MG63 (cell line): ENCODE data around the gene DHX15. TPM values are rescaled to one million over a fixed set of nuclear protein-coding genes. Genes with fewer than 3 reads are reported as not detected.
"Not testable (repeated sequence)": the region's sequence is repeated elsewhere in the genome, so short reads cannot be mapped to it uniquely, and the experiment has no call there.

Source experiments
- DNase-seq: peaks from one replicate; pipeline ENCODE4 v3.0.0-alpha.2; 2020
- H3K27me3 ChIP-seq: fragments of 250-450 bp; sonication (Bioruptor Pico); 2 replicates; pipeline ENCODE4 v1.5.1; 2020; ENCODE audit warnings: mild to moderate bottlenecking, moderate library complexity
- H3K36me3 ChIP-seq: fragments of 250-450 bp; sonication (Bioruptor Pico); 2 replicates; pipeline ENCODE4 v1.5.1; 2020; ENCODE audit warnings: mild to moderate bottlenecking, moderate library complexity
- H3K4me3 ChIP-seq: fragments of 250-450 bp; sonication (Bioruptor Pico); 2 replicates; pipeline ENCODE4 v1.5.1; 2020; ENCODE audit warnings: mild to moderate bottlenecking, moderate library complexity
- H3K9me3 ChIP-seq: fragments of 250-450 bp; sonication (Bioruptor Pico); 2 replicates; pipeline ENCODE4 v1.5.1; 2020; ENCODE audit warnings: mild to moderate bottlenecking, moderate library complexity
- total RNA-seq: library from RNA; depleted of rRNA; stranded (reverse); fragments of >200 nt; shearing (Covaris generic); gene quantifications from 2 replicates; pipeline ENCODE4 v1.2.3, GENCODE V29; 2014; ENCODE audit warnings: low replicate concordance

The DHX15 gene
- total RNA-seq, 1 experiment from 2014 or later: 197 TPM

GRCh38 chr4:24517676-24518075, 66.7 kb downstream of the DHX15 start:
- Histone ChIP-seq H3K9me3 (no peaks in the 10 kb centered on the region), H3K4me3 (no peak overlapping the region), H3K36me3 (peaks cover 43% of the 10 kb centered on the region), H3K27me3 (no peaks in the 10 kb centered on the region)
- no peak for DNase-seq

DNA sequence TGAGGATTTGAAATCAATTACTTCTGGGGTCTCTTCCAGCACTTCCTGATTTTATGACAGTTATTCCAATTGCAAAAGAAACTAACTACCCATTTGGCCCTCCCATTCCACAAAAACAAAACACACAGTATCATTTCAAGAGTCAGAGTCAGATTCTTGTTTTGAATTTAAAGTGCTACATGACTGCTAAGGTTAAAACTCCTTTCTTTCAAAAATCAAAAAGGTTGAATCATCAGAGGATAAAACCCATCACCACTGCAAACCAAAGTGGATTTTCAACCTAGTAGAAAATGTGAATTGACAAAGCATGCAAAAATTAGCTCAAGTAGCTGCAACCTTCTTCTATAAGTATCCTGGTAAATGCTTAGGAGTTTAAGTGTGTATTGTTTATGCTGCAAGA, 67.4 kb downstream of the DHX15 start:
- H3K9me3 ChIP-seq: no peaks in the 10 kb centered on the region
- H3K27me3 ChIP-seq: no peaks in the 10 kb centered on the region
- no peak overlapping the region for H3K4me3 ChIP-seq
- DNase-seq: no peak
- peaks cover 39% of the 10 kb centered on the region for H3K36me3 ChIP-seq

- H3K36me3 ChIP-seq: peaks cover 36% of the 10 kb centered on the region
- no peaks in the 10 kb centered on the region for H3K9me3 ChIP-seq
- no peak overlapping the region for H3K4me3 ChIP-seq
- DNase-seq: no peak
- H3K27me3 ChIP-seq: no peaks in the 10 kb centered on the region
These were observed 68.7 kb downstream of the DHX15 start for GRCh38 chr4:24515698-24516097.

- peaks cover 31% of the 10 kb centered on the region for H3K36me3 ChIP-seq
- no peaks in the 10 kb centered on the region for H3K9me3 ChIP-seq
- H3K4me3 ChIP-seq: no peak overlapping the region
- no peaks in the 10 kb centered on the region for H3K27me3 ChIP-seq
- DNase-seq: no peak
These were observed 69.5 kb downstream of the DHX15 start for GRCh38 chr4:24514808-24515207.

DNA sequence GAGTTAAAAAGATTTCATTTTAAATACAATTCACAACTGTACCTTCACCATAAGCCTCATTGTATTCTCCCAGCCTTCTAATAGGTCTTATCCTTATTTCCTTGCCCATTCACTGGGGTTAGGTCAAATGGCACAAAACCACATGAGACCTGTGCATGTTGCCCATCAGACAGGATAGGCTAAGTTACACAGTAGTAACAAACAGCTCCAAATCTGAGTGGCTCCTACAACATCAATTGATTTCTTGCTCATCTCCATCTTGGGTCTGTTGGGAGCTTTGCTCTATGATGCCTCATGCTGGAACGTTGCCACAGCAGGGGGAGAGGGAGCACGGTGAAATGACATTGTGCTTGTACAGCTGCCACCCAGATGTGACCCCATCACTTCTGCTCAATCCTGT, 70.6 kb downstream of the DHX15 start:
- Histone ChIP-seq H3K36me3 (peaks cover 23% of the 10 kb centered on the region), H3K9me3 (no peaks in the 10 kb centered on the region), H3K27me3 (no peaks in the 10 kb centered on the region), H3K4me3 (no peak overlapping the region)
- no peak for DNase-seq

GRCh38 chr4:24511371-24512063, 72.8 kb downstream of the DHX15 start:
- H3K9me3 ChIP-seq: no peaks in the 10 kb centered on the region
- no peak for DNase-seq

DNA sequence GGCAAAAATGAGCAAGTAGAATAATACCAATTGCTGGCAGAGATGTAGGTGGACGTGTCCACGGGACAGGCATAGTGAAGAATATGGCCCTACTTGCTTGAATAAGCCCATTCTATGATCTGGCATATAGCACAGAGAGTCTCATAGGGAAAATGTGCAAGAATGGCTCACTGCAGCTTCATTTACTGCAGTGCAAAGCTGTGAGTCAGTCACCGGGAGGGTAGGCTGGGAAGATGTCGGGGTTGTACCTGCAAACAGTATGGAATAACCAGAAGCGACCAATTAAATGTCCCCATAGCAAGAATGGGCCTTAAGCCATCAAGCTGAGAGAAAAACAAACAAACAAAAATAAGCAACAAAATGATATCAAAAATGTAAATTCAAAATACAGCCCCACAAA, 74.3 kb downstream of the DHX15 start:
- Histone ChIP-seq H3K27me3 (no peaks in the 10 kb centered on the region), H3K36me3 (peaks cover 3% of the 10 kb centered on the region), H3K4me3 (no peak overlapping the region), H3K9me3 (no peaks in the 10 kb centered on the region)
- no peak for DNase-seq

More at GRCh38 chr4:24511371-24512063, 72.8 kb downstream of the DHX15 start:
- H3K36me3 ChIP-seq: peaks cover 6% of the 10 kb centered on the region
- H3K4me3 ChIP-seq: no peak overlapping the region
- H3K27me3 ChIP-seq: no peaks in the 10 kb centered on the region

DNA sequence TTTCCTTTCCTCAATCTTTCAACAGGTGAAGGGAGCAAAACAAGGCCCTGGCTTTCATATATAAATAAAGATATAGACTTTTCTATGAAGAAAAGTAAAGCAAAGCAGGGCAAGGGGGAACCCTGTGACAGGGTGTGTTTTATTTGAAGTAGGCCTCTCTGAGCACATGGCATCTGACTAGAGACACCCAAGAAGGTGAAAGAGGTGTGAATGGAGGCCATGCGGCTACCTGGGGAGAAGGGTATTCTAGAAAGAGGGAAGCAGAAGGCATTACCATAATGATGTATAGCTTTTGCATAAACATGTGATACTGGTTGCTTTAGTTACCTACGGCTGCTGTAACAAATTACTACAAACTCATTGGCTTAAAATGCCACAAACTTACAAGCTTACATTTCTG, 75.8 kb downstream of the DHX15 start:
- H3K27me3 ChIP-seq: no peaks in the 10 kb centered on the region
- H3K4me3 ChIP-seq: no peak overlapping the region
- H3K9me3 ChIP-seq: no peaks in the 10 kb centered on the region
- no peaks in the 10 kb centered on the region for H3K36me3 ChIP-seq
- DNase-seq: no peak

DNA sequence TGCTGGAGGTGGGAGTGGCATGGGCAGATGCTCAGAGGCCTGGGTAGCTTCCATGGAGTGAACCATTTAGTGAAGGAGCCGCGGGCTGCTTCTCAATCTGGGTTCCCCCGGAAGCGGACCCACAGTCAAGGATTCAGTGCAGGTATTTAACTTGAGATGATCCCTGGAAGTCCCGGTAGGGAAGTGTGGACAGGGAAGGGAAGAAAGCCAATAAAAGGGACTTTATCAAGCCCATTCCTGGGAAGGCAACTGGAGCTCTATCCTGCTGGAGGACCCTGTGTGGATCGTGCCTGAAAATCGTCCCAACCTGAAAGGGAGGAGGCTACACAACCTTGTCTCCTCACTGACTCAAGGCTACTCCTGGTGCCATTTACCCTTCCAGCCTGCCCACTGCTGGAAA, 76.9 kb downstream of the DHX15 start:
- Histone ChIP-seq H3K27me3 (no peaks in the 10 kb centered on the region), H3K36me3 (no peaks in the 10 kb centered on the region), H3K9me3 (no peaks in the 10 kb centered on the region), H3K4me3 (no peak overlapping the region)
- DNase-seq: no peak

DNA sequence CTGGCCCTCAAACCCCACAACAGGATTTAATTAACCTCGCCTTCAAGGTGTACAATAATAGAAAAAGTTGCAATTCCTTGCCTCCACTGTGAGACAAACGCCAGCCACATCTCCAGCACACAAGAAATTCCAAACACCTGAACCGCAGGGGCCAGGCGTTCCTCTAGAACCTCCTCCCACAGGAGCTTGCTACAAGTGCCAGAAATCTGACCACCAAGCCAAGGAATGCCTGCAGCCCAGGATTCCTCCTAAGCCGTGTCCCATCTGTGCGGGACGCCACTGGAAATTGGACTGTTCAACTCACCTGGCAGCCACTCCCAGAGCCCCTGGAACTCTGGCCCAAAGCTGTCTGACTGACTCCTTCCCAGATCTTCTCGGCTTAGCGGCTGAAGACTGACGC, 81.3 kb downstream of the DHX15 start:
- not testable (repeated sequence) for H3K36me3 ChIP-seq, H3K9me3 ChIP-seq, DNase-seq, H3K27me3 ChIP-seq, H3K4me3 ChIP-seq

GRCh38 chr4:24497221-24497620, 87.1 kb downstream of the DHX15 start:
- Histone ChIP-seq H3K9me3 (no peaks in the 10 kb centered on the region), H3K4me3 (no peak overlapping the region), H3K27me3 (no peaks in the 10 kb centered on the region), H3K36me3 (no peaks in the 10 kb centered on the region)
- DNase-seq: no peak

GRCh38 chr4:24496597-24496996, 87.8 kb downstream of the DHX15 start:
- Histone ChIP-seq H3K36me3 (no peaks in the 10 kb centered on the region), H3K9me3 (no peaks in the 10 kb centered on the region), H3K4me3 (no peak overlapping the region), H3K27me3 (no peaks in the 10 kb centered on the region)
- no peak for DNase-seq

- no peaks in the 10 kb centered on the region for H3K36me3 ChIP-seq
- DNase-seq: no peak
- no peaks in the 10 kb centered on the region for H3K27me3 ChIP-seq
- no peaks in the 10 kb centered on the region for H3K9me3 ChIP-seq
- no peak overlapping the region for H3K4me3 ChIP-seq
These were observed 89.0 kb downstream of the DHX15 start for GRCh38 chr4:24495388-24495787.

GRCh38 chr4:24489870-24490269, 94.5 kb downstream of the DHX15 start:
- Histone ChIP-seq H3K9me3 (no peaks in the 10 kb centered on the region), H3K4me3 (no peak overlapping the region), H3K36me3 (no peaks in the 10 kb centered on the region), H3K27me3 (no peaks in the 10 kb centered on the region)
- DNase-seq: no peak

DNA sequence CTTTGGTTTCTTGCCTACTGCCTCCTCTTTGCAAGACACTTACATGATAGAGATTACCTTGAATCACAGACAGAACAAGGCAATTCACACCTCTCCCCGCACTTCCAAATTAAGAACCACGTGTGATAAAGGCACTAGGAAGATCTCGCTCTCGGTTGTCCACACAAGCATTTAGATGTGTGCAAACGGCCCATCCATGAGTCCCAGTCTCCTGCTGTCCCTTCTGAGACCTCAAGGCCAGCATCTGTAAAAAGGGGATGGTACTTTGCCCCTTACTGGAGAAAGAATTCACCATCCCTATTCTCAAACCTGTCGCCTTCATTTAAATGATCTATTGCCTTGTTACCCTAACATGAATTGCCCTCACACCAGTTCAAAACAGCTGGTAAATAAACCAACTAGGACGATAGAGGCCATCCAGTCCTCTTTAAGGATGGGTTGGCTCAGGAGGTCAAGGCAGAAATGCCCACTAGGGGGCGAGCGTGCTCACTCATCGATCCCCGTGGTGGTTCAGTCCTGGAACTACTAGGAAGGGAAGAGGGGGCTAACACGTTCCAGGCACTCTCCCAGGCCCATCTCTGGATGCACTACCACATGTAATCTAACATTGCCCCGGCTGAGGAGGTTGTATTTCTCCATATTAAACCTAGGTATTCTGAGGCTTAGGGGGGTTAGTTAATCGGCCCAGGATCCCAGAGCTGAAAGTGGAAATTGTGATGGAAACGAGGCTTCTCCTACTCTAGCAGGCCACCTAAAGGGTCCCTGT, 95.8 kb downstream of the DHX15 start:
- Histone ChIP-seq H3K36me3 (no peaks in the 10 kb centered on the region), H3K9me3 (no peaks in the 10 kb centered on the region), H3K27me3 (no peaks in the 10 kb centered on the region), H3K4me3 (no peak overlapping the region)
- peak; percentile 37 for DNase-seq

- H3K27me3 ChIP-seq: no peaks in the 10 kb centered on the region
- H3K4me3 ChIP-seq: no peak overlapping the region
- H3K36me3 ChIP-seq: no peaks in the 10 kb centered on the region
- peak; percentile 30 for DNase-seq
- H3K9me3 ChIP-seq: no peaks in the 10 kb centered on the region
These were observed 101.5 kb downstream of the DHX15 start for GRCh38 chr4:24482871-24483270.

DNA sequence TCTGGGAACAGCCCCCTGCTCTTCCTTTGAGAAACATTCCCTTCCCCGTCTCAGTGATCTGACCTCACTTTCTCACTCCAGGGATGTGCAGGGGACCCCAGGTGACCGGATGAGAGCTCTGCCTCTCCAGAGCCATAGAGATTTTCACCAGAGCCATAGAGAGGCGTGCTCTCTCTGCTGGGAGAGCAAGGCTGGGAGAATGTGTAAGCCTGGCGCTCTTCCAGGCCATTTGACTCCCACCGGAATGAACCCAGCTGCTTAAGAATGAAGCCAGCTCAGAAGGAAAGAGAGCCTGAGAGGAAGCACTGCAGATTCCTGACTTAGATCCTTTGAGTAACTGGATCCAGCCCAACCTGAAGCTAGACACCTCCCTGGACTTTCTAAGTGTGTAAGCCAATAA, 106.4 kb downstream of the DHX15 start:
- no peaks in the 10 kb centered on the region for H3K36me3 ChIP-seq
- H3K4me3 ChIP-seq: no peak overlapping the region
- no peaks in the 10 kb centered on the region for H3K27me3 ChIP-seq
- no peaks in the 10 kb centered on the region for H3K9me3 ChIP-seq
- DNase-seq: peak; percentile 34
